Glutamatergic neuron (in vitro differentiated cells): ENCODE measurements around the gene VWA3B. TPM values are rescaled to one million over a fixed set of nuclear protein-coding genes. Genes with fewer than 3 reads are reported as not detected.

Source experiments
- DNase-seq: peaks from one replicate; pipeline ENCODE4 v3.0.0; 2022
- H3K27ac Mint-ChIP-seq: one replicate; pipeline ENCODE4 v1.8.0; 2020; ENCODE audit warnings: mild to moderate bottlenecking, mixed read lengths, inconsistent platforms; ENCODE audit not compliant: unreplicated experiment
- H3K27me3 Mint-ChIP-seq: one replicate; pipeline ENCODE4 v1.8.0; 2020; ENCODE audit warnings: mild to moderate bottlenecking, moderate library complexity, mixed read lengths, inconsistent platforms; ENCODE audit not compliant: unreplicated experiment
- H3K36me3 Mint-ChIP-seq: one replicate; pipeline ENCODE4 v1.8.0; 2020; ENCODE audit warnings: mild to moderate bottlenecking, mixed read lengths, inconsistent platforms; ENCODE audit not compliant: unreplicated experiment
- H3K4me1 Mint-ChIP-seq: one replicate; pipeline ENCODE4 v1.8.0; 2020; ENCODE audit warnings: mild to moderate bottlenecking, low read depth, mixed read lengths, inconsistent platforms; ENCODE audit not compliant: unreplicated experiment
- H3K4me3 Mint-ChIP-seq: one replicate; pipeline ENCODE4 v1.8.0; 2020; ENCODE audit warnings: mild to moderate bottlenecking, mixed read lengths, inconsistent platforms; ENCODE audit not compliant: unreplicated experiment
- H3K9me3 Mint-ChIP-seq: one replicate; pipeline ENCODE4 v1.8.0; 2020; ENCODE audit warnings: mild to moderate bottlenecking, moderate library complexity, mixed read lengths, inconsistent platforms; ENCODE audit not compliant: unreplicated experiment
- total RNA-seq: library from RNA; stranded (reverse); fragmentation: NEBNext Ultra II Directional; extraction: Animal tissue kit (Norgen Biotek cat#: 25700); gene quantifications from one replicate; pipeline ENCODE4 v1.2.1, GENCODE V29; 2021; ENCODE audit not compliant: unreplicated experiment
- TF ChIP-seq, protein P1 (sequence below): fragments of 200-600 bp; sonication (generic); IDR thresholded peaks from one replicate; pipeline ENCODE4 v1.5.0; 2021; ENCODE audit not compliant: partially characterized antibody, unreplicated experiment

The VWA3B gene
- total RNA-seq, 1 donor from 2014 or later: not detected

DNA sequence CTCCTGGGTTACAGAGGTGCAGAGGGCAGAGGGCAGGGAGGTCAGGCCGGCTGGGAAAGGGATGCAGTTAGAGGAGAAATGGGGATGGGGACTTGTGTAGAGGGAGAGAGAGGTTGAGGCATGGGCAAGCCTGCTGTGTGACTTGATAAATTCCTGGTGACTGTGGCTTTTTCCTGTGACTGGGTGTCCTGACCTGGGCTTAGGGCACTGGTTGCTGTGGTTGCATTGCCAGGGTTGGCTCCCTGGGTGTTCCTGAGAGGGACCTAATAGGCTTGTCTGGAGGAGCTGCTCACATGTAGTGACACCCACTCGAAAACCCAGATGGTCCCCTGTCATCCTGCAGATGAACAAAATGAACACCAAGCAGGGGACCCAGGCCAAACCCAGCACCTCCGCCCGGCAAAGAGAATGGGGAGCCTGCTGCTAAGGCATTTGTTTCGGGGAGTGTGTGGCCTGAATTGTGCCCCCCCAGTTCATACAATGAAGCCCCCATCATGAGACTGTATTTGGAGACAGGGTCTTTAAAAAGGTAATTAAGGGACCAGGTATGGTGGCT lies 78.6 kb downstream of the VWA3B start:
- no peak overlapping the region for H3K27ac Mint-ChIP-seq
- H3K36me3 Mint-ChIP-seq: no peaks in the 10 kb centered on the region
- TF ChIP-seq, protein P1, sequence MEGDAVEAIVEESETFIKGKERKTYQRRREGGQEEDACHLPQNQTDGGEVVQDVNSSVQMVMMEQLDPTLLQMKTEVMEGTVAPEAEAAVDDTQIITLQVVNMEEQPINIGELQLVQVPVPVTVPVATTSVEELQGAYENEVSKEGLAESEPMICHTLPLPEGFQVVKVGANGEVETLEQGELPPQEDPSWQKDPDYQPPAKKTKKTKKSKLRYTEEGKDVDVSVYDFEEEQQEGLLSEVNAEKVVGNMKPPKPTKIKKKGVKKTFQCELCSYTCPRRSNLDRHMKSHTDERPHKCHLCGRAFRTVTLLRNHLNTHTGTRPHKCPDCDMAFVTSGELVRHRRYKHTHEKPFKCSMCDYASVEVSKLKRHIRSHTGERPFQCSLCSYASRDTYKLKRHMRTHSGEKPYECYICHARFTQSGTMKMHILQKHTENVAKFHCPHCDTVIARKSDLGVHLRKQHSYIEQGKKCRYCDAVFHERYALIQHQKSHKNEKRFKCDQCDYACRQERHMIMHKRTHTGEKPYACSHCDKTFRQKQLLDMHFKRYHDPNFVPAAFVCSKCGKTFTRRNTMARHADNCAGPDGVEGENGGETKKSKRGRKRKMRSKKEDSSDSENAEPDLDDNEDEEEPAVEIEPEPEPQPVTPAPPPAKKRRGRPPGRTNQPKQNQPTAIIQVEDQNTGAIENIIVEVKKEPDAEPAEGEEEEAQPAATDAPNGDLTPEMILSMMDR: no peak
- peaks cover 2% of the 10 kb centered on the region for H3K27me3 Mint-ChIP-seq
- peaks cover 13% of the 10 kb centered on the region for H3K4me1 Mint-ChIP-seq
- DNase-seq: no peak
- H3K4me3 Mint-ChIP-seq: no peak overlapping the region
- H3K9me3 Mint-ChIP-seq: no peaks in the 10 kb centered on the region

DNA sequence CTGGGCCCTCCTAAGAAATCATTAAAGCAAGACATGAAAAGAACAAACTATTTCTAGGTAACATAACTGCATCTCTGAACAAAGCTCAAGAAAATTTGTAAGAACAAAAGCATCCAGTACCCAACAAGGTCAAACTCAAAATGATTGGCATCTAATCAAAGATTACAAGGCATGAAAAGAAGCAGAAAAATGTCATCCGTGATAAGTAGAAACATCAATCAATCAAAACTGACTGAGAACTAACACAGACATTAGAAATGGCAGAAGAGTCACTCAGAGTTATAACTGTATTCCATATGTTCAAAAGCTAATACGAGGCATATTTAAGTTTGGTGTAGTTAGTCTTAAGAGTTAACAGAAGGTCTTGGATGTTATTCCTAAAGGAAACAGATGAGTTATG lies 80.9 kb downstream of the VWA3B start:
- no peak overlapping the region for H3K27ac Mint-ChIP-seq
- TF ChIP-seq, protein P1: no peak
- peaks cover 10% of the 10 kb centered on the region for H3K4me1 Mint-ChIP-seq
- peaks cover 4% of the 10 kb centered on the region for H3K9me3 Mint-ChIP-seq
- H3K36me3 Mint-ChIP-seq: peaks cover 5% of the 10 kb centered on the region
- H3K27me3 Mint-ChIP-seq: peaks cover 4% of the 10 kb centered on the region
- DNase-seq: no peak
- H3K4me3 Mint-ChIP-seq: no peak overlapping the region

DNA sequence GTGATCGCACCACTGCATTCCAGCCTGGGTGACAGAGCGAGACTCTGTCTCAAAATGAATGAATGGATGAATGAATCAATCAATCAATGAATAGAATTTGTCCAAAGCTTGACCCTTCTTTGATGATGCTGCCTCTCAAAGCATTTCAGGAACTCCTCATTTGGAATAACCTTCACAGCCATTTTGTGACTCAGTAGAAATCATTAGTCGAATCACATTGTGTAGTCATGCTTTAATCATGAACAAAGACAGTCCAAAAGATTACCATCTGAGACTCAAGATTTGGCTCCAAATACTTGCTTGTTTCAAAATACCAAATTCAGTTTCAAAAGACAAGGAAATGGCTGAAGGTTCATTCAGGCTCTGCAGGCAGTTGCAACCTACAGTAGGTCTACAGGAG lies 83.1 kb downstream of the VWA3B start:
- Mint-ChIP-seq H3K4me1 (peaks cover 10% of the 10 kb centered on the region), H3K27ac (no peak overlapping the region), H3K36me3 (peaks cover 5% of the 10 kb centered on the region), H3K9me3 (peaks cover 4% of the 10 kb centered on the region), H3K27me3 (peaks cover 4% of the 10 kb centered on the region), H3K4me3 (no peak overlapping the region)
- TF ChIP-seq, protein P1: no peak
- DNase-seq: no peak

DNA sequence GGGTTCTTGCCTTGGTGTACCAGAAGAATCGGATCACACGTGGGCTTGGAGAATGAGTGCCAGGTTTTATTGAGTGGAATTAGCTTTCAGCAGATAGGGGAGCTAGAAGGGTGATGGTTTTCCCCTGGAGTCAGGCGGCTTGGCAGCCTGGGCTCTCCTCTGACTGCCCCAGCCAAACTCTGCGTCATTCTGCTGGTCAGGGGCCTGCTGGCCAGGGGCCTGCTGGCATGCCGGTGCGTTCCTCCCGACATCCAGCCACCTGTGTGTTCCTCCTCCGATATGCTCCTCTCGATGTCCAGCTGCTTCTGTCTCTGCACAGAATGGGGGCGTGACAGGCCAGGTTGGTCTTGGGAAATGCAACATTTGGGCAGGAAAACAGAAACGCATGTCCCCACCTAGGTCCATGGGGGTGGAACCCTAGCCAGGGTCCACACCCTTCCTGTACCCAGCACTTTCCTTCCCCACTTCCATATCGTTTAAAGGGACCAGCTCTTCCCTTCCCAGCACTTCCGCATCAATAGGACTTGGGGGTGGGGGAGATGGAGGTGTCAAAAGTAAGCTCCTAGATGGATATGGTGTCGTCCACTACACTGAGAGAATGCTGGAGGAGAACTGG lies 85.3 kb downstream of the VWA3B start:
- Mint-ChIP-seq H3K4me1 (peaks cover 4% of the 10 kb centered on the region), H3K36me3 (peaks cover 5% of the 10 kb centered on the region), H3K27me3 (peaks cover 2% of the 10 kb centered on the region), H3K4me3 (no peak overlapping the region), H3K27ac (no peak overlapping the region), H3K9me3 (peaks cover 4% of the 10 kb centered on the region)
- TF ChIP-seq, protein P1: no peak
- DNase-seq: no peak

DNA sequence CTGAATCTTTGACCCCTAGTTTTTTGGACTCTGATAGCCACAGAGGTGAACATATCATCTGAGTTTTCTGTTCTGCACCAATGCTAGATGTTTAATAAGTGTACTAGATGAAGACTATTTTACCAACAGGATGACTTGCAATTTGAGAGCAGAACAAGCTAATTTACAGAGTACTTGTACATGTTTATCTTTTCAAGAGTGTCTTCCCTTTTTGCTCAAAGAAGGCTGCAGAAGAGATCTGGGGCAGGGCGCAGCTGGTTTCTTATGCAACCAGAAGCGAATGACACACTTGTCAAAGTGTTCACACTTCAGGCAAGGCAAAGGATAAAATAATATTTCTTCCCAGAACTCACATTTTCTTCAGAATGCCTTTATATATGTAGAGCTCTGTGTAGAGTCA lies 86.0 kb downstream of the VWA3B start:
- TF ChIP-seq, protein P1: no peak
- peaks cover 1% of the 10 kb centered on the region for H3K27me3 Mint-ChIP-seq
- no peak overlapping the region for H3K27ac Mint-ChIP-seq
- H3K4me3 Mint-ChIP-seq: no peak overlapping the region
- H3K4me1 Mint-ChIP-seq: peaks cover 4% of the 10 kb centered on the region
- peaks cover 4% of the 10 kb centered on the region for H3K9me3 Mint-ChIP-seq
- no peak for DNase-seq
- peaks cover 5% of the 10 kb centered on the region for H3K36me3 Mint-ChIP-seq
